Retina (tissue), 1 donor: ENCODE measurements around the gene G6PC2.

ENCODE experiments used
- DNase-seq: peaks from one replicate; pipeline ENCODE4 v3.0.0-alpha.2; 2016

G6PC2 gene

GRCh38 chr2:168949324-168949723 lies 48.2 kb downstream of the G6PC2 start:
- DNase-seq = no peak

DNA sequence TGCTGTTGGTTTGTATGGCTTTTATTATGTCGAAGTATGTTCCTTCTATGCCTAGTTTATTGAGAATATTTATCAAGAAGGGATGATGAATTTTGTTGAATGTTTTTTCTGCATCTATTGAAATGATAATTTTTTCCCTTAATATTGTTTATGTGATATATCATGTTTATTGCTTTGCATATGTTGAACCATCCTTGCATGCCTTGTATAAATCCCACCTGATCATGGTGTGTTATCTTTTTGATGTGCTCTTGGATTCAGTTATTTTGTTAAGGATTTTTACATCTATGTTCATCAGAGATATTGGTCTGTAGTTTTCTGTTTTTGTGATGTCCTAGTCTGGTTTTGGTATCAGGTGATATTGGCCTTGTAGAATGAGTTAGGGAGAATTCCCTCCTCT lies 50.8 kb downstream of the G6PC2 start:
- no peak for DNase-seq

DNA sequence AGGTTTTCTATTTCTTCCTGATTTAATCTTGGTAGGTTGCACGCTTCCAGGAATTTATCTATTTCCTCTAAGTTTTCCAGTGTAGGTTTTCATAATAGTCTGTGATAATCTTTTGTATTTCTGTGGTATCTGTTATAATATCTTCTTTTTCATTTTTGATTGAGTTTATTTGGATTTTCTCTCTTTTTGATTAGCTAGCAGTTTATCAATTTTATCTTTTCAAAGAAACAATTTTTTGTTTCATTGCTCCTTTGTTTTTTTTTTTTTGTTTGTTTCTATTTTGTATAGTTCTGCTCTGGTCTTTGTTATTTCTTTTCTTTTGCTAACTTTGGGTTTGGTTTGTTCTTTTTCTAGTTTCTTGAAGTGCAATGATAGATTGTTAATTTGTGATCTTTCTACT lies 51.3 kb downstream of the G6PC2 start:
- DNase-seq = no peak

DNA sequence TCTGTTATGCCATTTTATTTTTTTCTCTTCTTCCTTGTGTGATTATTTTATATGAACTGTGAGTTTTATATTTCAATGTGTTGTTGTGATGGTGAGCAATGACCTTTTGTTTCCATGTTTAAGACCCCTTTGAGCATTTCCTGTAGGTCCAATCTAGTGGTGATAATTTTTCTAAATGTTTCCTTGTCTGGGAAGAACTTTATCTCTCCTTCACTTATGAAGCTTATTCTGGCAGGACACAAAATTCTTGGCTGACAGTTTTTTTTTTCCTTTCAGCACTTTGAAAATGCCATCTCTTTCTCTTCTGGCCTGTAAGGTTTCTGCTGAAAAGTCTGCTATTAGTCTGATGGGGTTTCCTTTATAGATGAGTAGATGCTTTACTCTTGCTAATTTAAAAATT lies 53.2 kb downstream of the G6PC2 start:
- no peak for DNase-seq

- no peak for DNase-seq
Observed at GRCh38 chr2:168955321-168955720, 54.2 kb downstream of the G6PC2 start.

DNA sequence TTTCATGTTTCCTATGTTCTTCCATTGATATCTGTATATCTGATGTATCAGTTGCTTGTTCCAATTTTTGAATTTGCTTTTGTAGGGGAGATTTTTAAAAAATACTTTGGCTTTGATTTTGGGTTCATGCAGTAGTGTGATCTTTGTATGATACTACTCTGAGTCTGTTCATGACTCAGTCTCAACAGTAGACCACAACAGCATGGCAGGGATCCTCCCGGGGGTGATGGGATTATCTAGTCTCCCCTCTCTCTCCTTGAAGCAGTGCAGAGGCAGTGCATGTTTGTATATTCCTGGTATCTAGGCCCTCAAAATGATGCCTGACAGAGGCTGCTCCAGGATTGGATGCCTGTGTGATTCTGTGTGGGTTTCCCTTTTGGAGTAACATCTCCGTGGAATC lies 55.3 kb downstream of the G6PC2 start:
- DNase-seq = no peak
